ENCODE results near the gene BATF3.

GRCh38 chr1:212686069-212686468, 13.6 kb downstream of the BATF3 start:
- TF ChIP-seq, protein P1, sequence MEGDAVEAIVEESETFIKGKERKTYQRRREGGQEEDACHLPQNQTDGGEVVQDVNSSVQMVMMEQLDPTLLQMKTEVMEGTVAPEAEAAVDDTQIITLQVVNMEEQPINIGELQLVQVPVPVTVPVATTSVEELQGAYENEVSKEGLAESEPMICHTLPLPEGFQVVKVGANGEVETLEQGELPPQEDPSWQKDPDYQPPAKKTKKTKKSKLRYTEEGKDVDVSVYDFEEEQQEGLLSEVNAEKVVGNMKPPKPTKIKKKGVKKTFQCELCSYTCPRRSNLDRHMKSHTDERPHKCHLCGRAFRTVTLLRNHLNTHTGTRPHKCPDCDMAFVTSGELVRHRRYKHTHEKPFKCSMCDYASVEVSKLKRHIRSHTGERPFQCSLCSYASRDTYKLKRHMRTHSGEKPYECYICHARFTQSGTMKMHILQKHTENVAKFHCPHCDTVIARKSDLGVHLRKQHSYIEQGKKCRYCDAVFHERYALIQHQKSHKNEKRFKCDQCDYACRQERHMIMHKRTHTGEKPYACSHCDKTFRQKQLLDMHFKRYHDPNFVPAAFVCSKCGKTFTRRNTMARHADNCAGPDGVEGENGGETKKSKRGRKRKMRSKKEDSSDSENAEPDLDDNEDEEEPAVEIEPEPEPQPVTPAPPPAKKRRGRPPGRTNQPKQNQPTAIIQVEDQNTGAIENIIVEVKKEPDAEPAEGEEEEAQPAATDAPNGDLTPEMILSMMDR (conservative IDR thresholded peaks at IDR 0.05): no peak
- TF ChIP-seq ZFX (IDR thresholded peaks at IDR 0.05): no peak

Data from C4-2B (cell line).